NCI-H526 treated with DMSO at 0.1 percent for 48 hours (cell line): ENCODE data around the gene EIF5A.

Experiments
- DNase-seq: peaks from one replicate; lab custom pipeline; 2025; lab: John Stamatoyannopoulos, UW

The EIF5A gene

GRCh38 chr17:7355573-7355972 is 48.1 kb downstream of the EIF5A start:
- DNase-seq: no peak

GRCh38 chr17:7356072-7356549 is 48.7 kb downstream of the EIF5A start:
- DNase-seq: peak; percentile 15

- no peak for DNase-seq
Observed at GRCh38 chr17:7356756-7357155, 49.3 kb downstream of the EIF5A start.

- DNase-seq: no peak
Observed at GRCh38 chr17:7357381-7357780, 50.0 kb downstream of the EIF5A start.

GRCh38 chr17:7361906-7362305 is 54.5 kb downstream of the EIF5A start:
- no peak for DNase-seq
